Upper lobe of right lung (tissue), 1 donor: Measurements from ENCODE around the gene SYAP1. TPM values are rescaled to one million over a fixed set of nuclear protein-coding genes. Genes with fewer than 3 reads are reported as not detected.
"Not testable (repeated sequence)": the region's sequence is repeated elsewhere in the genome, so short reads cannot be mapped to it uniquely, and the experiment has no call there.

ENCODE experiments used
- ATAC-seq: fragments of 200-7000 bp; cut with Tn5 transposase; one replicate; pipeline ENCODE4 v1.9.1; 2020; ENCODE audit warnings: mild to moderate bottlenecking, moderate library complexity
- DNase-seq: peaks from one replicate; pipeline ENCODE4 v3.0.0-alpha.2; 2020
- H3K27ac ChIP-seq: fragments of 200-600 bp; one replicate; pipeline ENCODE4 v1.8.0; 2022
- H3K27me3 ChIP-seq: fragments of 200-600 bp; one replicate; pipeline ENCODE4 v1.8.0; 2022; ENCODE audit warnings: mild to moderate bottlenecking
- H3K36me3 ChIP-seq: fragments of 200-600 bp; one replicate; pipeline ENCODE4 v1.8.0; 2022
- H3K4me1 ChIP-seq: fragments of 200-600 bp; one replicate; pipeline ENCODE4 v1.8.0; 2022
- H3K4me3 ChIP-seq: fragments of 200-600 bp; one replicate; pipeline ENCODE4 v1.8.0; 2022; ENCODE audit warnings: mild to moderate bottlenecking
- H3K9me3 ChIP-seq: fragments of 200-600 bp; one replicate; pipeline ENCODE4 v1.8.0; 2022
- CTCF ChIP-seq: fragments of 200-600 bp; IDR thresholded peaks from one replicate; pipeline ENCODE4 v1.8.0; 2022; ENCODE audit warnings: antibody characterized with exemption
- intact Hi-C: fragments of 100-400 bp; cut with DNase I; formaldehyde crosslinking; loops from one replicate; pipeline ENCODE4 v1.11.0; 2022
- total RNA-seq: library from RNA; stranded (reverse); fragmentation: NEBNext Ultra II Directional; extraction: Animal tissue kit (Norgen Biotek cat#: 25700); gene quantifications from one replicate; pipeline ENCODE4 v1.2.1, GENCODE V29; 2021
- donor health status: DM: no; HTN: yes; CAD: no; lungs with severe emphysema.

SYAP1 gene
- total RNA-seq, 1 donor from 2014 or later = 20.0 TPM

- no peaks in the 10 kb centered on the region for H3K36me3 ChIP-seq
- intact Hi-C loops = no loop called here
- no peak for ATAC-seq
- no peaks in the 10 kb centered on the region for H3K4me1 ChIP-seq
- H3K27ac ChIP-seq = no peak overlapping the region
- H3K27me3 ChIP-seq = no peaks in the 10 kb centered on the region
- TF ChIP-seq CTCF = no peak
- no peak overlapping the region for H3K4me3 ChIP-seq
- H3K9me3 ChIP-seq = no peaks in the 10 kb centered on the region
- no peak for DNase-seq
Observed at GRCh38 chrX:16714504-16714903, 4.9 kb upstream of the SYAP1 start.

- H3K4me3 ChIP-seq, H3K36me3 ChIP-seq, H3K27me3 ChIP-seq, H3K4me1 ChIP-seq, ATAC-seq, intact Hi-C loops, DNase-seq, H3K9me3 ChIP-seq, H3K27ac ChIP-seq: not testable (repeated sequence)
Observed at GRCh38 chrX:16715638-16716037, 3.8 kb upstream of the SYAP1 start.

GRCh38 chrX:16716451-16716850 lies 3.0 kb upstream of the SYAP1 start:
- ATAC-seq, H3K27me3 ChIP-seq, intact Hi-C loops, H3K36me3 ChIP-seq, H3K4me3 ChIP-seq, H3K27ac ChIP-seq, DNase-seq, H3K9me3 ChIP-seq, H3K4me1 ChIP-seq: not testable (repeated sequence)

GRCh38 chrX:16718824-16719333 lies 533 bp upstream of the SYAP1 start:
- Histone ChIP-seq H3K27me3 (no peaks in the 10 kb centered on the region), H3K4me1 (no peaks in the 10 kb centered on the region), H3K36me3 (no peaks in the 10 kb centered on the region), H3K27ac (peak overlapping the region; percentile 93), H3K4me3 (peak overlapping the region; percentile 60), H3K9me3 (no peaks in the 10 kb centered on the region)
- no peak for TF ChIP-seq CTCF
- no peak for ATAC-seq
- no peak for DNase-seq
- intact Hi-C loops = no loop called here

- Histone ChIP-seq H3K36me3 (no peaks in the 10 kb centered on the region), H3K4me3 (no peak overlapping the region), H3K4me1 (no peaks in the 10 kb centered on the region), H3K27ac (no peak overlapping the region), H3K27me3 (no peaks in the 10 kb centered on the region), H3K9me3 (no peaks in the 10 kb centered on the region)
- TF ChIP-seq CTCF = no peak
- intact Hi-C loops = no loop called here
- DNase-seq (no peak), ATAC-seq (no peak)
Observed at GRCh38 chrX:16722481-16722880, 3.1 kb downstream of the SYAP1 start.

- Histone ChIP-seq H3K27ac (no peak overlapping the region), H3K4me3 (no peak overlapping the region), H3K4me1 (no peaks in the 10 kb centered on the region), H3K27me3 (no peaks in the 10 kb centered on the region), H3K9me3 (no peaks in the 10 kb centered on the region), H3K36me3 (no peaks in the 10 kb centered on the region)
- intact Hi-C loops = no loop called here
- TF ChIP-seq CTCF = no peak
- no peak for DNase-seq
- ATAC-seq = no peak
Observed at GRCh38 chrX:16725072-16725471, 5.7 kb downstream of the SYAP1 start.

- ATAC-seq, H3K27ac ChIP-seq, DNase-seq, H3K36me3 ChIP-seq, intact Hi-C loops, H3K9me3 ChIP-seq, H3K4me1 ChIP-seq, H3K27me3 ChIP-seq, H3K4me3 ChIP-seq: not testable (repeated sequence)
Observed at GRCh38 chrX:16726347-16726988, 7.1 kb downstream of the SYAP1 start.
